ENCODE data around the gene RNF152. TPM values are rescaled to one million over a fixed set of nuclear protein-coding genes. Genes with fewer than 3 reads are reported as not detected.

The RNF152 gene
- total RNA-seq, 1 donor from 2014 or later = 24.1 TPM

GRCh38 chr18:61853855-61854254 is 39.0 kb downstream of the RNF152 start:
- no peak for TF ChIP-seq CTCF (IDR thresholded peaks at IDR 0.05)
- TF ChIP-seq EZH2phosphoT487 (IDR thresholded peaks at IDR 0.05) = no peak
- TF ChIP-seq EZH2 (IDR thresholded peaks at IDR 0.05) = no peak
- Histone ChIP-seq H3K4me2 (no peak overlapping the region), H3K36me3 (no peaks in the 10 kb centered on the region), H3K79me2 (ENCODE audit: low read depth) (peaks cover 83% of the 10 kb centered on the region), H3K27me3 (no peaks in the 10 kb centered on the region), H3F3A (ENCODE audit: low read depth) (no peaks in the 10 kb centered on the region), H3K27ac (no peak overlapping the region), H4K20me1 (ENCODE audit: low read depth) (peaks cover 29% of the 10 kb centered on the region), H3K9me3 (ENCODE audit: low read depth) (no peaks in the 10 kb centered on the region), H3K4me3 (no peak overlapping the region), H3K4me1 (peaks cover 35% of the 10 kb centered on the region), H2AFZ (replicated peaks) (no peak overlapping the region), H3K9ac (no peak overlapping the region)
- Mint-ChIP-seq H3K27ac (no peak overlapping the region), H3K27me3 (ENCODE audit: insufficient read depth, low read depth) (peaks cover 3% of the 10 kb centered on the region), H3K9me3 (no peaks in the 10 kb centered on the region), H3K4me1 (peaks cover 45% of the 10 kb centered on the region), H3K4me3 (no peak overlapping the region), H3K36me3 (peaks cover 29% of the 10 kb centered on the region)
- no peak for DNase-seq (ENCODE audit: low spot score)

- peaks cover 22% of the 10 kb centered on the region for H3K4me1 ChIP-seq
- no peaks in the 10 kb centered on the region for H3K9me3 Mint-ChIP-seq
- no peaks in the 10 kb centered on the region for H3K27me3 ChIP-seq
- H3F3A ChIP-seq (ENCODE audit: low read depth) = no peaks in the 10 kb centered on the region
- H3K79me2 ChIP-seq (ENCODE audit: low read depth) = peaks cover 71% of the 10 kb centered on the region
- peaks cover 31% of the 10 kb centered on the region for H3K36me3 Mint-ChIP-seq
- peaks cover 25% of the 10 kb centered on the region for H4K20me1 ChIP-seq (ENCODE audit: low read depth)
- H3K27me3 Mint-ChIP-seq (ENCODE audit: insufficient read depth, low read depth) = no peaks in the 10 kb centered on the region
- H2AFZ ChIP-seq (replicated peaks) = no peak overlapping the region
- H3K4me2 ChIP-seq = no peak overlapping the region
- DNase-seq (ENCODE audit: low spot score) = no peak
- H3K9ac ChIP-seq = no peak overlapping the region
- peaks cover 32% of the 10 kb centered on the region for H3K4me1 Mint-ChIP-seq
- no peaks in the 10 kb centered on the region for H3K36me3 ChIP-seq
- no peak overlapping the region for H3K4me3 Mint-ChIP-seq
- TF ChIP-seq EZH2 (IDR thresholded peaks at IDR 0.05) = no peak
- TF ChIP-seq EZH2phosphoT487 (IDR thresholded peaks at IDR 0.05) = no peak
- no peak for TF ChIP-seq CTCF (IDR thresholded peaks at IDR 0.05)
- no peak overlapping the region for H3K27ac ChIP-seq
- no peak overlapping the region for H3K27ac Mint-ChIP-seq
- H3K4me3 ChIP-seq = no peak overlapping the region
- H3K9me3 ChIP-seq (ENCODE audit: low read depth) = no peaks in the 10 kb centered on the region
These were observed 40.3 kb downstream of the RNF152 start for GRCh38 chr18:61852496-61852895.

- Histone ChIP-seq H3K4me3 (no peak overlapping the region), H3K27ac (no peak overlapping the region), H3K9me3 (ENCODE audit: low read depth) (no peaks in the 10 kb centered on the region), H2AFZ (replicated peaks) (no peak overlapping the region), H3K27me3 (no peaks in the 10 kb centered on the region), H3K79me2 (ENCODE audit: low read depth) (peaks cover 66% of the 10 kb centered on the region), H3K36me3 (no peaks in the 10 kb centered on the region), H4K20me1 (ENCODE audit: low read depth) (peaks cover 25% of the 10 kb centered on the region), H3F3A (ENCODE audit: low read depth) (no peaks in the 10 kb centered on the region), H3K4me1 (peaks cover 17% of the 10 kb centered on the region), H3K9ac (no peak overlapping the region), H3K4me2 (no peak overlapping the region)
- Mint-ChIP-seq H3K4me1 (peaks cover 27% of the 10 kb centered on the region), H3K36me3 (peaks cover 29% of the 10 kb centered on the region), H3K4me3 (no peak overlapping the region), H3K27ac (no peak overlapping the region), H3K9me3 (no peaks in the 10 kb centered on the region), H3K27me3 (ENCODE audit: insufficient read depth, low read depth) (no peaks in the 10 kb centered on the region)
- TF ChIP-seq CTCF (IDR thresholded peaks at IDR 0.05) = no peak
- TF ChIP-seq EZH2phosphoT487 (IDR thresholded peaks at IDR 0.05) = no peak
- TF ChIP-seq EZH2 (IDR thresholded peaks at IDR 0.05) = no peak
- no peak for DNase-seq (ENCODE audit: low spot score)
These were observed 40.8 kb downstream of the RNF152 start for GRCh38 chr18:61851940-61852451.
